HCT116 (cell line): ENCODE results near the gene PHTF1. TPM values are rescaled to one million over a fixed set of nuclear protein-coding genes. Genes with fewer than 3 reads are reported as not detected.

Experiments
- ATAC-seq: fragments of 200-7000 bp; cut with Tn5 transposase; 2 replicates; pipeline ENCODE4 v1.9.1; 2020; ENCODE audit warnings: mild to moderate bottlenecking, moderate library complexity
- BruUV-seq: library from RNA; stranded (reverse); fragments of 400-500 nt; replicated peaks from 2 replicates; lab custom pipeline; 2021; lab: Mats Ljungman, UMichigan
- CTCF ChIA-PET: fragments of 300-600 bp; sonication (Branson Sonifier 250); formaldehyde crosslinking; loops from one replicate; lab custom pipeline; 2021; ENCODE audit warnings: antibody characterized with exemption; lab: Charles Lee
- POLR2A ChIA-PET: fragments of 300-600, 350-600 bp; sonication (Branson Sonifier 250); formaldehyde crosslinking; loops from one replicate; lab custom pipeline; 2021; ENCODE audit warnings: antibody characterized with exemption; lab: Charles Lee
- RAD21 ChIA-PET, 2 experiments: fragments of 300-600 bp; sonication (Branson Sonifier 250); formaldehyde crosslinking; loops; one replicate each; lab custom pipeline; 2023; ENCODE audit warnings: low total read pairs in 2 of 2; ENCODE audit not compliant: uncharacterized antibody in 2 of 2, unreplicated experiment in 2 of 2, low non-redundant PET in 1 of 2; lab: Charles Lee
- DNase-seq: peaks from one replicate; pipeline ENCODE4 v3.0.0-alpha.2; 2010; ENCODE audit warnings: low read depth, low spot score
- H2AFZ ChIP-seq: fragments of 200-600 bp; shearing (Covaris generic), sonication (generic); 2 replicates; pipeline ENCODE4 v1.6.1; 2017; ENCODE audit warnings: low read depth, mixed run types, mixed read lengths, antibody characterized with exemption, low read length; ENCODE audit not compliant: poor library complexity, severe bottlenecking
- H3K27ac ChIP-seq: 2 replicates; pipeline ENCODE4 v1.5.1; 2012; ENCODE audit warnings: low read depth, low read length
- H3K27me3 ChIP-seq: fragments of 200-600 bp; sonication (generic); 2 replicates; pipeline ENCODE4 v1.6.1; 2016; ENCODE audit warnings: mixed run types, low read length, mixed read lengths; ENCODE audit not compliant: insufficient read depth
- H3K36me3 ChIP-seq, 2 experiments: fragments of 200-500 bp in 1 of 2; fragments of 200-600 bp in 1 of 2; sonication (Bioruptor generic) in 1 of 2; sonication (generic) in 1 of 2; 2 replicates each; pipeline versions ENCODE4 v1.5.1 to v1.6.1; 2014 to 2016; ENCODE audit warnings: low read length in 2 of 2, inconsistent platforms in 1 of 2, mixed read lengths in 1 of 2, mixed run types in 1 of 2; ENCODE audit not compliant: insufficient read depth in 2 of 2, control insufficient read depth in 1 of 2
- H3K4me1 ChIP-seq, 2 experiments: fragments of 200-600 bp in 1 of 2; sonication (generic) in 1 of 2; 2 replicates each; pipeline versions ENCODE4 v1.5.1 to v1.6.1; 2012 to 2017; ENCODE audit warnings: low read length in 2 of 2, inconsistent platforms in 1 of 2, mild to moderate bottlenecking in 1 of 2, mixed read lengths in 1 of 2, mixed run types in 1 of 2, moderate library complexity in 1 of 2; ENCODE audit not compliant: insufficient read depth in 2 of 2, control insufficient read depth in 1 of 2
- H3K4me2 ChIP-seq: fragments of 200-600 bp; sonication (generic); 2 replicates; pipeline ENCODE4 v1.6.1; 2017; ENCODE audit warnings: mixed run types, low read length, mixed read lengths
- H3K4me3 ChIP-seq, 2 experiments: fragments of 200-600 bp in 1 of 2; sonication (generic) in 1 of 2; replicated peaks in 1 of 2; 2 replicates each; pipeline ENCODE4 v1.5.1; 2011 to 2016; ENCODE audit warnings: low read length in 2 of 2, control low read depth in 1 of 2, low read depth in 1 of 2, mild to moderate bottlenecking in 1 of 2, mixed read lengths in 1 of 2, mixed run types in 1 of 2
- H3K79me2 ChIP-seq: fragments of 200-600 bp; sonication (generic); 2 replicates; pipeline ENCODE4 v1.6.1; 2017; ENCODE audit warnings: mild to moderate bottlenecking, mixed run types, low read length, moderate library complexity, mixed read lengths; ENCODE audit not compliant: insufficient read depth
- H3K9ac ChIP-seq: fragments of 200-600 bp; sonication (generic); 2 replicates; pipeline ENCODE4 v1.6.1; 2016; ENCODE audit warnings: low read length, mixed read lengths
- H3K9me2 ChIP-seq: fragments of 200-600 bp; sonication (generic), shearing (Covaris generic); 2 replicates; pipeline ENCODE4 v1.6.1; 2017; ENCODE audit warnings: mixed run types, mild to moderate bottlenecking, moderate library complexity; ENCODE audit not compliant: insufficient read depth
- H3K9me3 ChIP-seq, 2 experiments: fragments of 200-500 bp in 1 of 2; fragments of 200-600 bp in 1 of 2; sonication (Bioruptor generic) in 1 of 2; sonication (generic) in 1 of 2; 2 replicates each; pipeline ENCODE4 v1.6.1; 2014 to 2017; ENCODE audit warnings: low read length in 2 of 2, mixed read lengths in 2 of 2, inconsistent platforms in 1 of 2, low read depth in 1 of 2, mild to moderate bottlenecking in 1 of 2, mixed run types in 1 of 2, moderate library complexity in 1 of 2; ENCODE audit not compliant: control insufficient read depth in 1 of 2, insufficient read depth in 1 of 2
- H4K20me1 ChIP-seq: fragments of 200-600 bp; sonication (generic), shearing (Covaris generic); 2 replicates; pipeline ENCODE4 v1.6.1; 2017; ENCODE audit warnings: mixed run types, mild to moderate bottlenecking, moderate library complexity; ENCODE audit not compliant: insufficient read depth
- CEBPB ChIP-seq: IDR thresholded peaks from 2 replicates; pipeline ENCODE4 v1.6.1; 2012; ENCODE audit warnings: low read depth
- ELF1 ChIP-seq: IDR thresholded peaks from 2 replicates; pipeline ENCODE4 v1.6.1; 2012; ENCODE audit warnings: low read depth, borderline replicate concordance
- EZH2 ChIP-seq: fragments of 200-600 bp; sonication (generic); IDR thresholded peaks from 2 replicates; pipeline ENCODE4 v1.6.1; 2017; ENCODE audit warnings: antibody characterized with exemption, mixed run types
- EZH2phosphoT487 ChIP-seq: fragments of 200-600 bp; IDR thresholded peaks from 2 replicates; pipeline ENCODE4 v1.6.1; 2018; ENCODE audit warnings: antibody characterized with exemption, borderline replicate concordance
- FOSL1 ChIP-seq: IDR thresholded peaks from 2 replicates; pipeline ENCODE4 v1.6.1; 2012; ENCODE audit warnings: low read depth
- JUND ChIP-seq: IDR thresholded peaks from 2 replicates; pipeline ENCODE4 v1.6.1; 2012
- POLR2A ChIP-seq: IDR thresholded peaks from 2 replicates; pipeline ENCODE4 v1.7.0; 2011; ENCODE audit warnings: borderline replicate concordance; ENCODE audit not compliant: insufficient read depth, insufficient read length; ENCODE audit errors: extremely low read depth
- RAD21 ChIP-seq: IDR thresholded peaks from 2 replicates; pipeline ENCODE4 v1.6.1; 2012; ENCODE audit warnings: low read depth, mild to moderate bottlenecking
- SIN3A ChIP-seq: IDR thresholded peaks from 2 replicates; pipeline ENCODE4 v1.6.1; 2012; ENCODE audit warnings: low read depth
- SP1 ChIP-seq: IDR thresholded peaks from 2 replicates; pipeline ENCODE4 v1.6.1; 2012; ENCODE audit warnings: low read depth
- SRF ChIP-seq: IDR thresholded peaks from 2 replicates; pipeline ENCODE4 v1.6.1; 2012; ENCODE audit warnings: low read depth
- YY1 ChIP-seq: IDR thresholded peaks from 2 replicates; pipeline ENCODE4 v1.6.1; 2011; ENCODE audit warnings: low read length, low read depth, moderate library complexity, mild to moderate bottlenecking; ENCODE audit not compliant: insufficient replicate concordance; ENCODE audit errors: extremely low read depth
- ZBTB33 ChIP-seq: IDR thresholded peaks from 2 replicates; pipeline ENCODE4 v1.6.1; 2011; ENCODE audit warnings: mild to moderate bottlenecking, low read length, moderate library complexity; ENCODE audit not compliant: insufficient replicate concordance; ENCODE audit errors: extremely low read depth
- ZFX ChIP-seq: fragments of 450-650 bp; IDR thresholded peaks from 2 replicates; pipeline ENCODE4 v1.6.1; 2017
- ZNF274 ChIP-seq: fragments of 200-500 bp; sonication (Bioruptor generic); IDR thresholded peaks from 2 replicates; pipeline ENCODE4 v1.6.1; 2014; ENCODE audit warnings: mild to moderate bottlenecking, low read depth, low read length, inconsistent platforms
- intact Hi-C: fragments of 100-400 bp; cut with micrococcal nuclease; formaldehyde crosslinking; loops from 2 replicates; pipeline ENCODE4 v1.10.0; 2022
- total RNA-seq: library from RNA; stranded (reverse); gene quantifications from one replicate; pipeline ENCODE4 v1.2.1, GENCODE V29; 2021; ENCODE audit not compliant: unreplicated experiment
- TF ChIP-seq, protein P1 (sequence below), 3 experiments: fragments of 200-600 bp in 1 of 3; sonication (generic) in 1 of 3; IDR thresholded peaks in 2 of 3; conservative IDR thresholded peaks in 1 of 3; 2 replicates each; pipeline ENCODE4 v1.5.1; 2012 to 2017; ENCODE audit warnings: low read depth in 2 of 3, low read length in 2 of 3, antibody characterized with exemption in 1 of 3, borderline replicate concordance in 1 of 3, control low read depth in 1 of 3, mild to moderate bottlenecking in 1 of 3, mixed read lengths in 1 of 3, mixed run types in 1 of 3, moderate library complexity in 1 of 3; ENCODE audit not compliant: insufficient read depth in 1 of 3
- TF ChIP-seq, protein P2 (sequence below): IDR thresholded peaks from 2 replicates; pipeline ENCODE4 v1.6.1; 2012; ENCODE audit warnings: low read depth
- TF ChIP-seq, protein P3 (sequence below): IDR thresholded peaks from 2 replicates; pipeline ENCODE4 v1.6.1; 2012

Gene PHTF1
- total RNA-seq, 1 experiment from 2014 or later = 11.4 TPM

GRCh38 chr1:113686891-113687618 lies 72.2 kb downstream of the PHTF1 start:
- no peaks in the 10 kb centered on the region for H3K79me2 ChIP-seq
- no peak overlapping the region for H3K4me3 ChIP-seq
- H3K4me1 ChIP-seq = no peaks in the 10 kb centered on the region
- no peak for DNase-seq
- CTCF ChIA-PET = no interaction called here
- TF ChIP-seq ELF1 (no peak), FOSL1 (no peak), ZBTB33 (no peak), YY1 (no peak), EZH2 (no peak), EZH2phosphoT487 (no peak), SP1 (no peak), CEBPB (no peak), RAD21 (no peak), POLR2A (no peak), ZNF274 (no peak), SIN3A (no peak), ZFX (no peak), SRF (no peak), JUND (no peak)
- TF ChIP-seq, protein P1, sequence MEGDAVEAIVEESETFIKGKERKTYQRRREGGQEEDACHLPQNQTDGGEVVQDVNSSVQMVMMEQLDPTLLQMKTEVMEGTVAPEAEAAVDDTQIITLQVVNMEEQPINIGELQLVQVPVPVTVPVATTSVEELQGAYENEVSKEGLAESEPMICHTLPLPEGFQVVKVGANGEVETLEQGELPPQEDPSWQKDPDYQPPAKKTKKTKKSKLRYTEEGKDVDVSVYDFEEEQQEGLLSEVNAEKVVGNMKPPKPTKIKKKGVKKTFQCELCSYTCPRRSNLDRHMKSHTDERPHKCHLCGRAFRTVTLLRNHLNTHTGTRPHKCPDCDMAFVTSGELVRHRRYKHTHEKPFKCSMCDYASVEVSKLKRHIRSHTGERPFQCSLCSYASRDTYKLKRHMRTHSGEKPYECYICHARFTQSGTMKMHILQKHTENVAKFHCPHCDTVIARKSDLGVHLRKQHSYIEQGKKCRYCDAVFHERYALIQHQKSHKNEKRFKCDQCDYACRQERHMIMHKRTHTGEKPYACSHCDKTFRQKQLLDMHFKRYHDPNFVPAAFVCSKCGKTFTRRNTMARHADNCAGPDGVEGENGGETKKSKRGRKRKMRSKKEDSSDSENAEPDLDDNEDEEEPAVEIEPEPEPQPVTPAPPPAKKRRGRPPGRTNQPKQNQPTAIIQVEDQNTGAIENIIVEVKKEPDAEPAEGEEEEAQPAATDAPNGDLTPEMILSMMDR (IDR thresholded peaks at IDR 0.05 in 2 of 3, conservative IDR thresholded peaks at IDR 0.05 in 1 of 3; ENCODE audit: borderline replicate concordance in 1 of 3, insufficient read depth in 1 of 3, low read depth in 2 of 3, low read length in 2 of 3) = no peak
- TF ChIP-seq, protein P2, sequence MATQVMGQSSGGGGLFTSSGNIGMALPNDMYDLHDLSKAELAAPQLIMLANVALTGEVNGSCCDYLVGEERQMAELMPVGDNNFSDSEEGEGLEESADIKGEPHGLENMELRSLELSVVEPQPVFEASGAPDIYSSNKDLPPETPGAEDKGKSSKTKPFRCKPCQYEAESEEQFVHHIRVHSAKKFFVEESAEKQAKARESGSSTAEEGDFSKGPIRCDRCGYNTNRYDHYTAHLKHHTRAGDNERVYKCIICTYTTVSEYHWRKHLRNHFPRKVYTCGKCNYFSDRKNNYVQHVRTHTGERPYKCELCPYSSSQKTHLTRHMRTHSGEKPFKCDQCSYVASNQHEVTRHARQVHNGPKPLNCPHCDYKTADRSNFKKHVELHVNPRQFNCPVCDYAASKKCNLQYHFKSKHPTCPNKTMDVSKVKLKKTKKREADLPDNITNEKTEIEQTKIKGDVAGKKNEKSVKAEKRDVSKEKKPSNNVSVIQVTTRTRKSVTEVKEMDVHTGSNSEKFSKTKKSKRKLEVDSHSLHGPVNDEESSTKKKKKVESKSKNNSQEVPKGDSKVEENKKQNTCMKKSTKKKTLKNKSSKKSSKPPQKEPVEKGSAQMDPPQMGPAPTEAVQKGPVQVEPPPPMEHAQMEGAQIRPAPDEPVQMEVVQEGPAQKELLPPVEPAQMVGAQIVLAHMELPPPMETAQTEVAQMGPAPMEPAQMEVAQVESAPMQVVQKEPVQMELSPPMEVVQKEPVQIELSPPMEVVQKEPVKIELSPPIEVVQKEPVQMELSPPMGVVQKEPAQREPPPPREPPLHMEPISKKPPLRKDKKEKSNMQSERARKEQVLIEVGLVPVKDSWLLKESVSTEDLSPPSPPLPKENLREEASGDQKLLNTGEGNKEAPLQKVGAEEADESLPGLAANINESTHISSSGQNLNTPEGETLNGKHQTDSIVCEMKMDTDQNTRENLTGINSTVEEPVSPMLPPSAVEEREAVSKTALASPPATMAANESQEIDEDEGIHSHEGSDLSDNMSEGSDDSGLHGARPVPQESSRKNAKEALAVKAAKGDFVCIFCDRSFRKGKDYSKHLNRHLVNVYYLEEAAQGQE = no peak
- TF ChIP-seq, protein P3, sequence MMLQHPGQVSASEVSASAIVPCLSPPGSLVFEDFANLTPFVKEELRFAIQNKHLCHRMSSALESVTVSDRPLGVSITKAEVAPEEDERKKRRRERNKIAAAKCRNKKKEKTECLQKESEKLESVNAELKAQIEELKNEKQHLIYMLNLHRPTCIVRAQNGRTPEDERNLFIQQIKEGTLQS = no peak
- TF ChIP-seq, all 23 proteins: peak for 0
- Histone ChIP-seq H3K4me2 (no peak overlapping the region), H3K9me3 (no peaks in the 10 kb centered on the region), H3K27me3 (no peaks in the 10 kb centered on the region), H3K9ac (no peak overlapping the region), H3K36me3 (no peaks in the 10 kb centered on the region), H3K27ac (no peak overlapping the region), H3K9me2 (no peaks in the 10 kb centered on the region), H2AFZ (no peak overlapping the region), H4K20me1 (no peaks in the 10 kb centered on the region)
- no peak for ATAC-seq
- intact Hi-C loops = no loop called here
- ChIA-PET POLR2A (no interaction called here), RAD21 (no interaction called here)
- no TSS peak for BruUV-seq
